ENCODE results near the gene TDRD9.
"Not testable (repeated sequence)": the region's sequence is repeated elsewhere in the genome, so short reads cannot be mapped to it uniquely, and the experiment has no call there.

DNA sequence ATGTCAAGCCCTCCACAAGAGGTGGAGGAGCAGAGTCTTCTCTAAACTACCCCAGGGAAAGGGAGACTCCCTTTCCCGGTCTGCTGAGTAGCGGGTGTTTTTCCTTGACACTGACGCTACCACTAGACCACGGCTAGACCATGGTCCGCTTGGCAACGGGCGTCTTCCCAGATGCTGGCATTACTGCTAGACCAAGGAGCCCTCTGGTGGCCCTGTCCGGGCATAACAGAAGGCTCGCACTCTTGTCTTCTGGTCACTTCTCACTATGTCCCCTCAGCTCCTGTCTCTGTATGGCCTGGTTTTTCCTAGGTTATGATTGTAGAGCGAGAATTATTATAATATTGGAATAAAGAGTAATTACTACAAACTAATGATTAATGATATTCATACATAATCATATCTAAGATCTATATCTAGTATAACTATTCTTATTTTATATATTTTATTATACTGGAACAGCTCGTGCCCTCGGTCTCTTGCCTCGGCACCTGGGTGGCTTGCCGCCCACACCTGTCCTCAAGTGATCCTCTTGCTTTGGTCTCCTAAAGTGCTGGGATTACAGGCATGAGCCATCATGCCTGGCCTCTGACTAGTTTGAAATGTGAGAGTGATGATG, 52.5 kb downstream of the TDRD9 start:
- not testable (repeated sequence) for TF ChIP-seq EZH2 (IDR thresholded peaks at IDR 0.05; ENCODE audit: insufficient read depth, poor library complexity, severe bottlenecking); EZH2phosphoT487 (IDR thresholded peaks at IDR 0.05; ENCODE audit: insufficient read depth, low read depth)
